Fibroblast of pulmonary artery (primary cell): Measurements from ENCODE around the gene PTPRA.

Experiments used
- DNase-seq: peaks from one replicate; pipeline ENCODE4 v3.0.0-alpha.2; 2010; ENCODE audit warnings: low read depth
- H3K4me3 ChIP-seq: replicated peaks from 2 replicates; pipeline ENCODE4 v1.5.1; 2011; ENCODE audit warnings: low read depth, mild to moderate bottlenecking, control low read depth, low read length, moderate library complexity
- CTCF ChIP-seq: IDR thresholded peaks from 2 replicates; pipeline ENCODE4 v1.5.1; 2011; ENCODE audit warnings: mild to moderate bottlenecking, control low read depth, low read length, inconsistent platforms; ENCODE audit errors: missing control alignments

The PTPRA gene

GRCh38 chr20:2851086-2851485, 22.2 kb upstream of the PTPRA start:
- H3K4me3 ChIP-seq = no peak overlapping the region
- TF ChIP-seq CTCF = no peak
- DNase-seq = no peak

GRCh38 chr20:2858591-2858990, 14.7 kb upstream of the PTPRA start:
- H3K4me3 ChIP-seq = no peak overlapping the region
- no peak for TF ChIP-seq CTCF
- DNase-seq = no peak

- no peak overlapping the region for H3K4me3 ChIP-seq
- peak; percentile 33 for DNase-seq
- TF ChIP-seq CTCF = no peak
These were observed 13.8 kb upstream of the PTPRA start for GRCh38 chr20:2859330-2860121.

GRCh38 chr20:2864626-2865025, 8.7 kb upstream of the PTPRA start:
- H3K4me3 ChIP-seq = no peak overlapping the region
- DNase-seq = no peak
- no peak for TF ChIP-seq CTCF

GRCh38 chr20:2865101-2865500, 8.2 kb upstream of the PTPRA start:
- no peak overlapping the region for H3K4me3 ChIP-seq
- no peak for DNase-seq
- no peak for TF ChIP-seq CTCF

- peak; percentile 7 for TF ChIP-seq CTCF
- no peak overlapping the region for H3K4me3 ChIP-seq
- DNase-seq = no peak
These were observed 7.7 kb upstream of the PTPRA start for GRCh38 chr20:2865630-2866029.

- H3K4me3 ChIP-seq = no peak overlapping the region
- TF ChIP-seq CTCF = no peak
- no peak for DNase-seq
These were observed 7.0 kb upstream of the PTPRA start for GRCh38 chr20:2866236-2866635.
